Keratinocyte (primary cell): ENCODE measurements around the gene PEMT. TPM values are rescaled to one million over a fixed set of nuclear protein-coding genes. Genes with fewer than 3 reads are reported as not detected.

Source experiments
- DNase-seq: peaks from one replicate; pipeline ENCODE4 v3.0.0-alpha.2; 2011; ENCODE audit warnings: low read depth, missing footprints, low spot score
- FAIRE-seq: peaks from 2 replicates; lab custom pipeline; 2011; peaks lifted over from hg19 to GRCh38; lab: Jason Lieb, UNC
- H2AFZ ChIP-seq: 2 replicates; pipeline ENCODE4 v1.6.0; 2012; ENCODE audit warnings: low read length, control low read depth, inconsistent platforms; ENCODE audit not compliant: control insufficient read depth
- H3K27ac ChIP-seq: 2 replicates; pipeline ENCODE4 v1.5.1; 2011; ENCODE audit warnings: low read length; ENCODE audit not compliant: control insufficient read depth, insufficient read depth
- H3K27me3 ChIP-seq: 3 replicates; pipeline ENCODE4 v1.6.0; 2011; ENCODE audit warnings: low read length; ENCODE audit not compliant: control insufficient read depth, insufficient read depth; ENCODE audit errors: extremely low read depth
- H3K36me3 ChIP-seq, 2 experiments: 2 replicates in 1 of 2; 3 replicates in 1 of 2; pipeline ENCODE4 v1.5.1; 2011; ENCODE audit warnings: low read length in 2 of 2, mild to moderate bottlenecking in 1 of 2; ENCODE audit not compliant: control insufficient read depth in 2 of 2, insufficient read depth in 2 of 2; ENCODE audit errors: extremely low read depth in 1 of 2
- H3K4me1 ChIP-seq: 3 replicates; pipeline ENCODE4 v1.5.1; 2011; ENCODE audit warnings: low read length; ENCODE audit not compliant: control insufficient read depth, insufficient read depth; ENCODE audit errors: extremely low read depth
- H3K4me2 ChIP-seq: 3 replicates; pipeline ENCODE4 v1.6.0; 2011; ENCODE audit warnings: low read depth, low read length; ENCODE audit not compliant: control insufficient read depth, insufficient read depth; ENCODE audit errors: extremely low read depth
- H3K4me3 ChIP-seq, 3 experiments: fragments of 200-600 bp in 1 of 3; sonication (generic) in 1 of 3; 2 replicates in 2 of 3; 3 replicates in 1 of 3; pipeline ENCODE4 v1.5.1; 2011 to 2016; ENCODE audit warnings: low read length in 3 of 3, mild to moderate bottlenecking in 3 of 3, control low read depth in 2 of 3, inconsistent platforms in 1 of 3, low read depth in 1 of 3, mixed read lengths in 1 of 3, mixed run types in 1 of 3, moderate library complexity in 1 of 3; ENCODE audit not compliant: control insufficient read depth in 2 of 3, insufficient read depth in 2 of 3; ENCODE audit errors: extremely low read depth in 1 of 3
- H3K79me2 ChIP-seq: 2 replicates; pipeline ENCODE4 v1.6.0; 2012; ENCODE audit warnings: low read length; ENCODE audit not compliant: control insufficient read depth, insufficient read depth
- H3K9ac ChIP-seq: 3 replicates; pipeline ENCODE4 v1.6.0; 2011; ENCODE audit warnings: low read length; ENCODE audit not compliant: control insufficient read depth, insufficient read depth; ENCODE audit errors: extremely low read depth
- H3K9me1 ChIP-seq: 3 replicates; pipeline ENCODE4 v1.6.0; 2011; ENCODE audit warnings: low read length; ENCODE audit not compliant: control insufficient read depth, insufficient read depth; ENCODE audit errors: extremely low read depth
- H3K9me3 ChIP-seq: 2 replicates; pipeline ENCODE4 v1.5.1; 2012; ENCODE audit warnings: low read depth, low read length; ENCODE audit not compliant: control insufficient read depth
- H4K20me1 ChIP-seq: 3 replicates; pipeline ENCODE4 v1.6.0; 2011; ENCODE audit warnings: low read length; ENCODE audit not compliant: control insufficient read depth, insufficient read depth; ENCODE audit errors: extremely low read depth
- EZH2 ChIP-seq: IDR thresholded peaks from one replicate; pipeline ENCODE4 v1.6.1; 2012; ENCODE audit warnings: inconsistent platforms, mild to moderate bottlenecking, low read length, moderate library complexity
- dilution Hi-C: fragments of 300-500 bp; cut with MboI; formaldehyde crosslinking; loops from one replicate; pipeline ENCODE4 v1.7.0; 2020; ENCODE audit warnings: low sequenced_read_pairs; ENCODE audit not compliant: extremely low pct_ligation_motif_present
- polyA plus RNA-seq, 5 experiments: library from polyadenylated mRNA; depleted of rRNA in 3 of 5; stranded (reverse) in 3 of 5; stranded (forward) in 1 of 5; unstranded in 1 of 5; fragments of >200 nt; gene quantifications; 1 replicate in 1 of 5; 2 replicates in 3 of 5; 3 replicates in 1 of 5; pipeline versions ENCODE4 v1.2.1 to v1.2.3, GENCODE V29; 2011 to 2012; ENCODE audit warnings: missing spikeins in 2 of 5, low read depth in 1 of 5, low replicate concordance in 1 of 5
- TF ChIP-seq, protein P1 (sequence below), 3 experiments: IDR thresholded peaks in 1 of 3; conservative IDR thresholded peaks in 1 of 3; optimal IDR thresholded peaks in 1 of 3; 2 replicates in 2 of 3; 3 replicates in 1 of 3; pipeline versions ENCODE3 to v1.5.1; 2011; ENCODE audit warnings: low read length in 3 of 3, mild to moderate bottlenecking in 3 of 3, moderate library complexity in 2 of 3, control low read depth in 1 of 3, inconsistent platforms in 1 of 3; ENCODE audit not compliant: insufficient read depth in 2 of 3; ENCODE audit errors: extremely low read depth in 1 of 3

PEMT gene
- polyA plus RNA-seq, 1 donor (not counting 4 experiments of a cell fraction or from before 2014, with no cell fraction given): 17.7 TPM

DNA sequence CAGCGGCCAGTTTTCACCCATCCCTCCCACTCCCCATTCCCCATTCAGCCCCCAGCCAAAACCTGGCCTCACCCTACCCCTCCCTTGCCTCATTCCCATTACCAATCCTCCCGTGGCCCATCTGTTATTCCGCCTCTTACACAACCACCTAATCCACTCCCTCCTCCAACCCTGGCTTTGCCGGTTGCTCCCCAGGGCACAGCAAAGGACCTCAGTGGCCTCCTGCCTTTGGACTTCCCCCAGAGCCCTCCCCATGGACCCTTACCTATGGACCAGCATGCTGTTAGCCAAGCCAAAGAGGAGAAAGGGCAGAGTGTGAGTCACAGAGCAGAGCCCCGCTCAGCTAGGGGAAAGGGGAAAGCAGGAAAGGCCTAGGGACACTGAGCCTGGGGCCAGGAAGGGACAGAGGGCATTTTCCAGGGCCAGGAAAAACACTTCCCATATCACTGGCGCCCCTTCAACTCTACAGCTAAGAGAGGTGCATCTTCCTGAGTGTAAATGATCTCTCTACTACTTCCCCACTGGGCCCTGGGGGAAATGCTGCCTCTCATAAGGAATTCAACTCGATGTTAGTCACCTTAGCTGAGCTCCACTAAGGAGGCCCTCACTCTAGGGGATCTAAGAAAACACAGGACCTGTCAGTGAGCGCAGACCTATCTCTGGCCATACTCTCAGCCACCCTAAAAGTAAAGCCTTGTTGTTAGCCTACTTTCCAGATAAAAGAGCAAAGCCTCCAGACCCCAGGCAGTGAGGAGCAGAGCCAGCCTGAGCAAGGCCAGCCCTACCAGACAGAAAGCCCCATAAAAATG lies 10.6 kb downstream of the PEMT start:
- H3K4me2 ChIP-seq: no peak overlapping the region
- dilution Hi-C loops: no loop called here
- TF ChIP-seq, protein P1, sequence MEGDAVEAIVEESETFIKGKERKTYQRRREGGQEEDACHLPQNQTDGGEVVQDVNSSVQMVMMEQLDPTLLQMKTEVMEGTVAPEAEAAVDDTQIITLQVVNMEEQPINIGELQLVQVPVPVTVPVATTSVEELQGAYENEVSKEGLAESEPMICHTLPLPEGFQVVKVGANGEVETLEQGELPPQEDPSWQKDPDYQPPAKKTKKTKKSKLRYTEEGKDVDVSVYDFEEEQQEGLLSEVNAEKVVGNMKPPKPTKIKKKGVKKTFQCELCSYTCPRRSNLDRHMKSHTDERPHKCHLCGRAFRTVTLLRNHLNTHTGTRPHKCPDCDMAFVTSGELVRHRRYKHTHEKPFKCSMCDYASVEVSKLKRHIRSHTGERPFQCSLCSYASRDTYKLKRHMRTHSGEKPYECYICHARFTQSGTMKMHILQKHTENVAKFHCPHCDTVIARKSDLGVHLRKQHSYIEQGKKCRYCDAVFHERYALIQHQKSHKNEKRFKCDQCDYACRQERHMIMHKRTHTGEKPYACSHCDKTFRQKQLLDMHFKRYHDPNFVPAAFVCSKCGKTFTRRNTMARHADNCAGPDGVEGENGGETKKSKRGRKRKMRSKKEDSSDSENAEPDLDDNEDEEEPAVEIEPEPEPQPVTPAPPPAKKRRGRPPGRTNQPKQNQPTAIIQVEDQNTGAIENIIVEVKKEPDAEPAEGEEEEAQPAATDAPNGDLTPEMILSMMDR (optimal IDR thresholded peaks at IDR 0.05 in 1 of 3, IDR thresholded peaks at IDR 0.05 in 1 of 3, conservative IDR thresholded peaks at IDR 0.05 in 1 of 3; ENCODE audit: extremely low read depth in 1 of 3, insufficient read depth in 2 of 3, low read length in 3 of 3): no peak
- TF ChIP-seq EZH2: no peak
- no peaks in the 10 kb centered on the region for H3K4me1 ChIP-seq
- no peak for DNase-seq
- H3K4me3 ChIP-seq: no peak overlapping the region
- no peak overlapping the region for H2AFZ ChIP-seq
- no peaks in the 10 kb centered on the region for H3K79me2 ChIP-seq
- H3K9ac ChIP-seq: no peak overlapping the region
- FAIRE-seq: no peak
- H3K9me1 ChIP-seq: no peaks in the 10 kb centered on the region
- peaks cover 0 to 4% of the 10 kb centered on the region in 2 experiments for H3K36me3 ChIP-seq
- H4K20me1 ChIP-seq: no peaks in the 10 kb centered on the region
- no peak overlapping the region for H3K27ac ChIP-seq
- H3K9me3 ChIP-seq: no peaks in the 10 kb centered on the region
- H3K27me3 ChIP-seq: no peaks in the 10 kb centered on the region

DNA sequence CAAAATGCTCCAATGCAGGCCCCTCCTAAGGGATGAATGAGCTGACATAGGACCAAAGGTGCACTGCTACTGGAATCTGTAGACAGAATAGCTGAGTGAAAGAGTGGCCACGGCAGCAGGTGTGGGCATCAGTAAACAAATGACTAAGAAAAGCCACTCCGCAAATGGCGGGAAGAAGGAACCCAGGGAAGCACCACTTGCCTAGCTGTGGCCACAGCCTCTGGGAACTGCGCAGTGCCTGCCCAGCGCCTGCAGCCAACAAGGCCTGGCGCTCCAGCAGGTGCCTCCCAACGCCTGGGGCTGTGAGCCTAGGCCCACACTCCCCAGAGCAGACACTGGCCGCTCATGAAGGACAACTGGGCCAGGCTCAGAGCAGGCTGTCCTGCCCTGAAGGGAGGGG lies 11.8 kb downstream of the PEMT start:
- DNase-seq (no peak), FAIRE-seq (no peak)
- no peak overlapping the region for H3K4me3 ChIP-seq
- no peaks in the 10 kb centered on the region for H3K9me1 ChIP-seq
- H3K4me1 ChIP-seq: peaks cover 8% of the 10 kb centered on the region
- no peaks in the 10 kb centered on the region for H3K9me3 ChIP-seq
- H3K27ac ChIP-seq: no peak overlapping the region
- H3K27me3 ChIP-seq: no peaks in the 10 kb centered on the region
- no peaks in the 10 kb centered on the region for H4K20me1 ChIP-seq
- no peaks in the 10 kb centered on the region for H3K79me2 ChIP-seq
- H3K9ac ChIP-seq: no peak overlapping the region
- H3K36me3 ChIP-seq: peaks cover 0 to 6% of the 10 kb centered on the region in 2 experiments
- dilution Hi-C loops: no loop called here
- no peak overlapping the region for H2AFZ ChIP-seq
- no peak for TF ChIP-seq EZH2
- TF ChIP-seq, protein P1 (optimal IDR thresholded peaks at IDR 0.05 in 1 of 3, IDR thresholded peaks at IDR 0.05 in 1 of 3, conservative IDR thresholded peaks at IDR 0.05 in 1 of 3; ENCODE audit: extremely low read depth in 1 of 3, insufficient read depth in 2 of 3, low read length in 3 of 3): no peak
- H3K4me2 ChIP-seq: no peak overlapping the region
